Thymus (tissue), 11 donors: ENCODE data around the gene CST1. TPM values are rescaled to one million over a fixed set of nuclear protein-coding genes. Genes with fewer than 3 reads are reported as not detected.
"Not testable (repeated sequence)": the region's sequence is repeated elsewhere in the genome, so short reads cannot be mapped to it uniquely, and the experiment has no call there.

Source experiments
- DNase-seq, 9 donors: peaks; one replicate each; pipeline ENCODE4 v3.0.0-alpha.2; 2013; ENCODE audit warnings: low spot score in 9 of 9, low read depth in 6 of 9, missing footprints in 1 of 9
- H3K27ac ChIP-seq, 2 donors: one replicate each; pipeline ENCODE4 v1.5.1; 2013; ENCODE audit warnings: control low read depth in 1 of 2, low read depth in 1 of 2, low read length in 1 of 2, mild to moderate bottlenecking in 1 of 2, moderate library complexity in 1 of 2
- H3K27me3 ChIP-seq, 2 donors: one replicate each; pipeline ENCODE4 v1.5.1; 2013; ENCODE audit warnings: low read length in 1 of 2; ENCODE audit not compliant: control insufficient read depth in 2 of 2, insufficient read depth in 1 of 2
- H3K36me3 ChIP-seq, 2 donors: one replicate each; pipeline ENCODE4 v1.5.1; 2013; ENCODE audit warnings: low read length in 1 of 2, mild to moderate bottlenecking in 1 of 2, moderate library complexity in 1 of 2; ENCODE audit not compliant: control insufficient read depth in 2 of 2, insufficient read depth in 2 of 2
- H3K4me1 ChIP-seq, 2 donors: one replicate each; pipeline ENCODE4 v1.5.1; 2013; ENCODE audit warnings: low read length in 2 of 2; ENCODE audit not compliant: control insufficient read depth in 2 of 2, insufficient read depth in 2 of 2
- H3K4me3 ChIP-seq, 2 donors: one replicate each; pipeline ENCODE4 v1.5.1; 2013; ENCODE audit warnings: low read length in 2 of 2, control low read depth in 1 of 2, mild to moderate bottlenecking in 1 of 2
- H3K9me3 ChIP-seq, 2 donors: one replicate each; pipeline ENCODE4 v1.5.1; 2013; ENCODE audit warnings: low read length in 1 of 2, mild to moderate bottlenecking in 1 of 2; ENCODE audit not compliant: control insufficient read depth in 2 of 2, insufficient read depth in 1 of 2
- WGBS: extraction: QIAGEN DNeasy Blood & Tissue Kit; methylation state at CpG from one replicate; pipeline ENCODE4 v1.1.7; 2013; 5-methylcytosine and 5-hydroxymethylcytosine counted together
- polyA plus RNA-seq: library from polyadenylated mRNA; stranded (reverse); fragments of 200-250 nt; gene quantifications from one replicate; pipeline ENCODE4 v1.2.3, GENCODE V29; 2013
- total RNA-seq: library from RNA; stranded (reverse); fragments of 120-200 nt; gene quantifications from one replicate; pipeline ENCODE4 v1.2.4, GENCODE V29; 2013
- donor health status: healthy.

The CST1 gene
- total and polyA plus RNA-seq, 2 donors, result 2.5 to 25.9 TPM

DNA sequence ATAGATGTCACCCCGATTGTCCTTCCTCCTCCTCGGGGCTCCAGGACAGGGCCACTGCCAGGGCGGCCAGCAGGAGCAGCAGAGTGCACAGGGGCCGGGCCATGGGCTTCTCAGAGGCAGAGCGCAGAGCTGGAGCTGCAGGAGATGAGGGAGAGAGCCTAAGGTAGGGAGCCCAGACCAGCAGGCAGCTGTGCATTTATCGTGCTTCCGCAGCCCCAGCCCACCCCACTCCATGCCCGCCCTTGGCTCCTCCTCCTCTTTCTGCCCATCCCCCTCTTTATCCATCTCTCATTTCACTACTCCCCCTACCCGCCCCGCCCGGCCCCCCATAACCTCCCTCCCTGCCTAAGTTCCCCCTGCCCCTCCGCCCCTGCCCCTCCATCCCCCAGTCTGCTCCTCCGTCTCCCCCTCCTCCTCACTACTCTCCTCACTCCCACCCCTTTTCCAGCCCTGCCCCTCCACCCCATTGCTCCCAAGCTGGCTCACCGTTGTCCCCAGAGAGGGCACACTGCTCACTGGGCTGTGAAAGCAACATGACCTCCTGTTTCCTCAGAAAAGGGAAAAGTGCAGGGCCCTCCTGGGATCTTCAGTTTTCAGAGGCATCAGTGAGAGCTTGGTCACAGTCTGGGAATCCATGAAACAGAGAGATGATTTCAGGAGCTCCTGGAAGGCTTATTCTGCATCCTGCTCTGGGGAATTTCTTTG lies 25.5 kb upstream of the CST1 start:
- peaks cover 0 to 6% of the 10 kb centered on the region in 2 donors for H3K27me3 ChIP-seq
- no peak overlapping the region for H3K27ac ChIP-seq
- no peaks in the 10 kb centered on the region for H3K36me3 ChIP-seq
- H3K4me1 ChIP-seq, result no peaks in the 10 kb centered on the region
- no peak for DNase-seq
- no peaks in the 10 kb centered on the region for H3K9me3 ChIP-seq
- 31% methylated on average over 14 of the region's 14 CpGs for WGBS
- H3K4me3 ChIP-seq, result no peak overlapping the region

DNA sequence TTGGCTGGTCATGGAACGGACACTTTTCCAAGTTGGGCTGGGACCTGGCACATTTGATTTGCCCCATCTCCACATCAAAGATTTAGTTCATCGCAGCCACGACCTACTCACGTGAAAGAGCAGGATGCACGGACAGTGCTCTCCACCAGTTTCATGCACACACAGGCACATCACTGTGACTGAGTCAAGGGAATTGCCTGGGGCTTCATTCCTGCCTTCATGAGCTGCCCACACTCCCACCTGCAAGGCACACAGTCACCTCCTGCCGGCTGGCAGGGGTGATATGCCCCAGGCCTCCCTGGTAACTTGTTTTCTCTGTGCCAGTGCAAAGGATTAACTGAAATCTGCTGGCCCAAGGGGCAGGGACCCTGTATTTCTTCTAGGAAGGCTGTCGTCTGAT lies 23.3 kb upstream of the CST1 start:
- Histone ChIP-seq H3K4me3 (no peak overlapping the region), H3K4me1 (no peaks in the 10 kb centered on the region), H3K27ac (no peak overlapping the region), H3K27me3 (peaks cover 0 to 6% of the 10 kb centered on the region in 2 donors), H3K9me3 (no peaks in the 10 kb centered on the region), H3K36me3 (no peaks in the 10 kb centered on the region)
- 89% methylated on average over 7 of the region's 7 CpGs for WGBS
- no peak for DNase-seq

- WGBS, result 95% methylated on average over 4 of the region's 4 CpGs
- Histone ChIP-seq H3K9me3 (no peaks in the 10 kb centered on the region), H3K27me3 (peaks cover 0 to 6% of the 10 kb centered on the region in 2 donors), H3K36me3 (no peaks in the 10 kb centered on the region), H3K4me1 (no peaks in the 10 kb centered on the region), H3K27ac (no peak overlapping the region), H3K4me3 (no peak overlapping the region)
- no peak for DNase-seq
Measured at GRCh38 chr20:23773579-23773978, 22.8 kb upstream of the CST1 start.

DNA sequence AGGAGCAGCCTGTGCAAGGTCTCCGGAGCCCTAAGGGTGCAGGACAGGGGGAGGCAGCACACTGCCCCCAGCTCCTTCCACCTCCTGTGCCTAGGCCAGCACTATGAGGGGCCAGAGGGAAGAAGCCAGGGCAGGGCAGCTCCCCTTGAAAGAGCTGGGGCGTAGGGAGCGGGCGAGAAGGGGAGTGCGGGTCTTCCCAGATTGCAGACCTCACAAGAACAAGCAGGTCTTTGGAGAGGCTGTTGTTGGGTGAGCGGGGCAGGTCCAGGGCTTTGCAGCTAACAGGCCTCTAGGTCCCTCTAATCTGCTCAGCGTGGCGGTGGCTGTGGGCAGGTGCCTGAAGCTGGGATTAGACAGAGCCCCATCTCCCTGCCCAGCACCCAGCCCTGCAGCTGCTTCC lies 22.4 kb upstream of the CST1 start:
- Histone ChIP-seq H3K36me3 (no peaks in the 10 kb centered on the region), H3K27ac (no peak overlapping the region), H3K4me1 (no peaks in the 10 kb centered on the region), H3K9me3 (no peaks in the 10 kb centered on the region), H3K27me3 (peaks cover 0 to 6% of the 10 kb centered on the region in 2 donors), H3K4me3 (no peak overlapping the region)
- 91% methylated on average over 8 of the region's 8 CpGs for WGBS
- DNase-seq, result no peak

GRCh38 chr20:23772074-23772473 lies 21.3 kb upstream of the CST1 start:
- Histone ChIP-seq H3K4me3 (no peak overlapping the region), H3K9me3 (no peaks in the 10 kb centered on the region), H3K4me1 (no peaks in the 10 kb centered on the region), H3K36me3 (no peaks in the 10 kb centered on the region), H3K27me3 (peaks cover 0 to 6% of the 10 kb centered on the region in 2 donors), H3K27ac (no peak overlapping the region)
- 94% methylated on average over 3 of the region's 3 CpGs for WGBS
- no peak for DNase-seq

GRCh38 chr20:23770384-23770783 lies 19.6 kb upstream of the CST1 start:
- Histone ChIP-seq H3K27ac (no peak overlapping the region), H3K27me3 (peaks cover 0 to 4% of the 10 kb centered on the region in 2 donors), H3K36me3 (no peaks in the 10 kb centered on the region), H3K4me1 (no peaks in the 10 kb centered on the region), H3K9me3 (no peaks in the 10 kb centered on the region), H3K4me3 (no peak overlapping the region)
- 92% methylated on average over 2 of the region's 2 CpGs for WGBS
- DNase-seq, result no peak

DNA sequence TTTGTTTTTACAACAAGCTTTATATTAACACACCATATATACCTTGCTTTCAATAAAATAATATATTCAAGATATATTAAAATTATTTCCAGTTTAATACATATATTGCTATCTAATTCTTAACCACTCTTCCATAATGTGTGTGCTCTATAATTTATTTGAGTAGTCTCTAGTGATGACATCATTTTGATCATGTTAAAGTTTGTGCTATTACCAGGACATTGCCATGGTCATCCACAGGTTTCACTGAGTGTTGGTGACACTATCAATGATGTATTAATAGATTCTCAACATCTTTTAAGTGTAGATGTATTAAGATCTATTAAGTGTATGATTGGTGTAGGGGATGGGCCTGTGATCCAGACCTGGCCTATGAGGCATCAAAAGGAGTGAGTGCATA lies 17.8 kb upstream of the CST1 start:
- not testable (repeated sequence) for DNase-seq, H3K4me3 ChIP-seq

GRCh38 chr20:23766531-23766930 lies 15.8 kb upstream of the CST1 start:
- H3K9me3 ChIP-seq, result no peaks in the 10 kb centered on the region
- no peak for DNase-seq
- H3K4me1 ChIP-seq, result no peaks in the 10 kb centered on the region
- no peaks in the 10 kb centered on the region for H3K27me3 ChIP-seq
- H3K36me3 ChIP-seq, result no peaks in the 10 kb centered on the region
- no peak overlapping the region for H3K4me3 ChIP-seq
- no peak overlapping the region for H3K27ac ChIP-seq
- WGBS, result 92% methylated on average over 1 of the region's 1 CpG

More for the DNA sequence above, 17.8 kb upstream of the CST1 start:
- not testable (repeated sequence) for H3K27me3 ChIP-seq, H3K36me3 ChIP-seq, H3K9me3 ChIP-seq, H3K27ac ChIP-seq, H3K4me1 ChIP-seq

GRCh38 chr20:23765578-23765977 lies 14.8 kb upstream of the CST1 start:
- no peaks in the 10 kb centered on the region for H3K9me3 ChIP-seq
- DNase-seq, result no peak
- no peak overlapping the region for H3K4me3 ChIP-seq
- H3K27me3 ChIP-seq, result no peaks in the 10 kb centered on the region
- no peak overlapping the region for H3K27ac ChIP-seq
- H3K36me3 ChIP-seq, result no peaks in the 10 kb centered on the region
- WGBS, result 95% methylated on average over 5 of the region's 5 CpGs
- H3K4me1 ChIP-seq, result no peaks in the 10 kb centered on the region
